ENCODE measurements around the gene TRIM67.
"Not testable (repeated sequence)": the region's sequence is repeated elsewhere in the genome, so short reads cannot be mapped to it uniquely, and the experiment has no call there.

TRIM67 gene

GRCh38 chr1:231209531-231209930, 47.7 kb downstream of the TRIM67 start:
- no peak for DNase-seq

DNA sequence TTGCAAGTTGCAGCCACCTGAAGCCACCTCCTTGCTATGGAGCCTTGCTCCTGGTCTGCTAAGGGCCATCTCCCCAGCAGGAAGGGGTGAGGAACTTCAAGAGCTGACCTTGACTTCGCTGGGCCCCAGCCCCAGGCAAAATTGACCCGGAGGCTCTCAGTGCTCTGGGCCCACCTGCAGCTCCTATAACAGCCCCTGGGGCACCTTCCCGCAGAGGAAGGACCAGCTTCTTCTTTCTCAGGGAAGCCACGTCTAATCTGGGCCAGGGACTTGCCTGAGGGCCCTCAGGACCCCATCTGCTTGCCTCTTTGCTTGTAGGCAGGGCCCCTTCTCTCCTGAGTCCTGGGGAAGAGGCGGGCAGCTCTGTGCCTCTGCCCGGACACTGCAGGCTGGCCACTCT, 48.3 kb downstream of the TRIM67 start:
- no peak for DNase-seq

GRCh38 chr1:231211005-231211857, 49.4 kb downstream of the TRIM67 start:
- DNase-seq, result peak; percentile 91

DNA sequence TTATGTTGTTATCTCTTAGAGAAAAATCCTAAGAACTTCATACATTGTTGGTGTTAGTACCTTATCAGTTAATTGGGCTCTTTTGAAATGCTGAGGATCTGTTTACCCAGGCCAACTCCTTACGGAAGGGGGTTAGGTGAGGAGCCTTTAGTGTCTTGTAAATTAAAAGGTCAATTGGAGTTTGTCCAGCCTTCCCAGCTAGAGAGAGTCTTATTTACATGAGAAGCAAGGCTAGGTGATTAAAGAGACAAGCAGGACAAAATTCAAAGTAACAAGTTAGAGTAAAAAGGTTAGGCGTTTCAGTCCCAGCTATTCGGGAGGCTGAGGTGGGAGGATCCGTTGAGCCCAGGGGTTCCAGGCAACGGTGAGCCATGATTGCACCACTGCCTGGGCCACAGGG, 50.4 kb downstream of the TRIM67 start:
- not testable (repeated sequence) for DNase-seq

GRCh38 chr1:231213831-231214573, 52.1 kb downstream of the TRIM67 start:
- no peak for DNase-seq

- DNase-seq, result no peak
Observed at GRCh38 chr1:231214918-231215680, 53.2 kb downstream of the TRIM67 start.

- DNase-seq, result no peak
Observed at GRCh38 chr1:231215681-231216385, 54.0 kb downstream of the TRIM67 start.

- no peak for DNase-seq
Observed at GRCh38 chr1:231216498-231216897, 54.6 kb downstream of the TRIM67 start.

DNA sequence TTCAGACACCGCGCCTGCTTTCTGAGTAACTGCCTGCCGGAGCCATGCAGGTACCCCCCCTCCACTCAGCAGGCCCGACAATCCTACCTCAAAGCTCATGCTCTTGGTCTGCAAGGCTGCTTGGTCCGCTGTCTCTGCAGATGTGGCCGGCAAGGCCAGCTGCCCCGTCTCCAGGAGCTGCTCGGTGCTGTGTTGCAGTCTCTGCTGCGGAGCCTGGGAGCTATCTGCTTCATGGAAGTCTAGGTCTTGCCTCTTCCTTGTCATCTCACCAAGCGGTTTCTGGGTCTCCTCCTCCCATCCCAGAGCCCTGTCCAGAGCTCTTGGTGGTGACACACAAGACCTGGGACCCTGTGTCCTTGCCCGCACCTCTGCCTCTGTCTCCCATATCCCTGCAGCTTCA, 55.2 kb downstream of the TRIM67 start:
- DNase-seq, result no peak

DNA sequence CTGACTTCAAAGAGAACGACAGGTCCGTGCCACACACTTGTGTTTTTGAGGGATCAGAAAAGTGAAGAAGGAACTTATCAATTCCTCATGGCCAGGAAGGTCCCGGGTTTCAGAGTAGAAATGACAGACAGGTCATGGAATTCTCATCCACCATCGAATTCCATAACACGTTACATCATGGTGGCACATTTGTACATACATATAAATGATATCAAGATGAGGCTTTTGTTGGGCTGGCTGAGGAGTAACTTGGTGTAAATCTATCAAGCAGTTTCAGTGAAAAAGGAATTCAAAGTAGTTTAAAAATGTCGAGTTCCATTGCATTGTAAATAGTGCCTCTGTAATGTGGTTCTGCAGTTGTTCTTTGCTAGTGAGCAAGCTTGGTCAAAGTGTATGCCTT, 56.2 kb downstream of the TRIM67 start:
- no peak for DNase-seq

DNA sequence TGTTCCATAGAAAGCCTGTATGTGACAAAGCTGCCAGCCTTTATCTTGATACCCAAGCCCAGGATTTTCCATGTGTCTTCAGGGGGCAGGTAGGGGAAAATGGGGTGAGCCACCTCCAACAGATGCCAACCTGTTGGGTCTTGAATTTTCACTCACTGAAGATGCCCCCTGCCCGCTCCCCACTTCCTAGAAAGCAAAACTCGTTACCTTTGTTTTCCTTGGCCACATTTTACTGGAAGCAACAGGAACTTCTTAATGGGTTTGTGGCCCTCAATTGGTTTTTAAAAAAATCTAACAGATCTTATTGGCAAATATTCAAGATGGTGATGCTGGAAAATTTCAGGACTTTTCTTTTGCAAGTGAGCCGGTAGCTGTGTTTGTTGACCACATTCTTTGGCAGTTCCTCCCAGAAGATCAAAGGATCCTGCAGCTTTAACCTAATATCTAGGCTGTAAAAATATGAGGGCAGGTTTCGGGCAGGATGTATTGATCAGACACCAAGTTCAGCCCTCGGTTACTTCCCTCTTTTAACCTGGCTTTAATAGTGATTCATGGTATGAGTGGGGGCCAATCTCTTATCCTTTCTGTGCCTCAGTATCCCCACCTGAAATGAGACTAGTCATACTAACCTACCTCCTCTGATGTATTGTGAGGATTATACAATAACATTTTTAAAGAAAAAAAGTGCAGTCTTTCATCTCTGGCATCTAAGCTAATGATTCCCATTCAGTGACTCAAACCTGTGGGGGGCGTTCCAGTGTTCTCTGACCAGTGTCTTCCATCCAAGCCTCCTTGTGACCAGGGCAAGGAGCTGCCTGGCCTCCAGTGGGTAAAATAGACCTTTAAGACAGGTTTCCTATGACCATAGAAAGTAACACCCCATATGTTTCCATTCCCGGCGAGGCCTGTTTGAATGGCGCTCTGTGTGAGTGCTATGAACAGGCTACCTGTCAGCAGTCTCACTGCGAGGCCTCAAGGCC, 57.9 kb downstream of the TRIM67 start:
- DNase-seq, result no peak

DNA sequence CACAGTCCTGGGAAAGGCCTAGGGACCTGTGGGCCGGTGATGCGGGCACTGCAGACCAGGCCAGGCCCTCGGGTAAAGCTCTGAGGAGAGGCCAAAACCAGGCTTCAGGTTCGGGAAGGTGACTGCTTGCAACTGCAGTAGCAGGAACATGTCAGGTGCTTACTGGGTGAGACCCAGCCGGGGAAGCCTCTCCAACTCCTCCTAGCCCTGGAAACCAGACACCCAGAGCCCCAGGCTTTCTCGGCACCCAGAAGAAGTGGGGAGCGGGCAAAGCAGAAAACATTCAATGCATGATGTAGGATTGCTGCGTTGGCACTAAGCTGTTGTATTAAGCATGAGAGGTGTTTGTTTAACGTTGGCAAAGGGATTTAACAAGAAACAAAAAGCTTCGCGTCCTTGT, 58.9 kb downstream of the TRIM67 start:
- DNase-seq, result no peak

DNA sequence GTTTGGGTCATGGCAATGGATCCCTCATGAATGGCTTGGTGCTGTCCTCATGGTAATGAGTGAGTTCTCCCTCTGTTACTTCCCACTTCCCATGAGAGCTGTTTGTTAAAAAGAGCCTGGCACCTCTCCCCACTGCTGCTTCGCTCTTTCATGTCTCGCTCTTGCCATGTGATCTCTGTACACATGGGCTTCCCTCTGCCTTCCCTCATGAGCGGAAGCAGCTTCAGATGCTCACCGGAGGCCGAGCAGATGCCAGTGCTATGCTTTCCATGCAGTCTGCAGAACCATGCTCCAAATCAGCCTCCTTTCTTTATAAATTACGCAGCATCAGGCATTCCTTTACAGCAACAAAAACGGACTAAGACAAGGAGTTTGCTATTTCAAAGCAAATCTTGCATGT, 64.3 kb downstream of the TRIM67 start:
- no peak for DNase-seq

GRCh38 chr1:231231511-231231910, 69.7 kb downstream of the TRIM67 start:
- DNase-seq, result no peak

DNA sequence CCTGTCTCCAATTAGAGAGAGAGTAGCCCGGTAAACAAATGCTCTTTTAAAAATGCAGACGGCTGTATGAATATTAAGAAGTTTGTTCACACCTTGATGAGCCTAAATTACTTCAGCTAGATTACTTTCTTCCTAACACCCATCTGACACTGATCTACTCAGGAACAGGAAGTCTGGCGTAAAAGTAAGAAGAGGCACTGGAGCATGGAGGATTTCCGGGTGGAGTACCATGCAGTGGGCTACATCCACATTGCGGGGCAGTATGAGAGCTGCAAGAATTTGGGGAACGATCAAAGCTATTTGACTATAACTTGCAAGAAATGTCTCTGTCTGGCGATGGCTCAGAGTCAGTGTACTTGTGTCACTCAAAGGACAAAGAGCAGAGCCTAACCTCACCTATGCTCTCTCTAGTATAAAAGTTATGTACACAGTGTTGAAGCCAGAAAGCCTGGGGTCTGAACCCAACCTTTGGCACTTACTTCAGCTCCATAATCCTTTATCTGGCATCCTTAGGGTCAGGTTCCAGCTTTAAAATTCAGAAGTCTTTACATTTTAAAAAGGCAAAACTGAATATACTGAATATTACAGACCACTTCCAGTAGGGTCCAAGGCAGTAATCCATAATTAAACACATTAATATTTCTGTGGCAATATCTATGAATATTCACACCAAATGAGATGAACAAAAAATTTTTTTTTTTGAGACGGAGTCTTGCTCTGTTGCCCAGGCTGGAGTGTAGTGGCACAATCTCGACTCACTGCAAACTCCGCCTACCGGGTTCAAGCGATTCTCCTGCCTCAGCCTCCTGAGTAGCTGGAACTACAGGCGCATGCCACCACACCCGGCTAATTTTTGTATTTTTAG, 71.2 kb downstream of the TRIM67 start:
- DNase-seq, result no peak

GRCh38 chr1:231233735-231234417, 72.0 kb downstream of the TRIM67 start:
- no peak for DNase-seq

- no peak for DNase-seq
Observed at GRCh38 chr1:231234506-231234905, 72.6 kb downstream of the TRIM67 start.

- no peak for DNase-seq
Observed at GRCh38 chr1:231235526-231236207, 73.8 kb downstream of the TRIM67 start.

GRCh38 chr1:231236208-231236591, 74.3 kb downstream of the TRIM67 start:
- no peak for DNase-seq

Data from activated CD4-positive, alpha-beta T cell treated with anti-CD3 and anti-CD28 coated beads, Interleukin-10, Interleukin-2, amounts not matched to agents 100 ng/mL and 50 ng/mL, durations not matched to agents 16 hours and 8 hours (primary cell).